ENCODE measurements around the gene ZNF211. TPM values are rescaled to one million over a fixed set of nuclear protein-coding genes. Genes with fewer than 3 reads are reported as not detected.
A peak's percentile ranks its signal among the peaks of the same experiment; 100 is the strongest.

The ZNF211 gene
- total and polyA plus RNA-seq, 9 of the 15 experiments (the other 6 are each of a cell fraction or from before 2014, with no cell fraction given) = 1.3 to 11.6 (median 4.5) TPM

GRCh38 chr19:57633832-57634131, 814 bp downstream of the ZNF211 start:
- ChIA-PET CTCF (ENCODE audit: low intra/inter-chr PET ratio) (no interaction called here), POLR2A (no interaction called here)
- no peak for TF ChIP-seq DMBX1 (CRISPR knock-in tag; IDR thresholded peaks at IDR 0.05; ENCODE audit: borderline replicate concordance)
- TF ChIP-seq ARID2 (IDR thresholded peaks at IDR 0.05) = no peak
- no peak for TF ChIP-seq FOS (IDR thresholded peaks at IDR 0.05; ENCODE audit: extremely low read depth, insufficient read length)
- TF ChIP-seq PTBP1 (IDR thresholded peaks at IDR 0.05; ENCODE audit: low read depth, low read length) = no peak
- no peak for TF ChIP-seq ZNF717 (CRISPR knock-in tag; IDR thresholded peaks at IDR 0.05)
- no peak for TF ChIP-seq ZNF24 (IDR thresholded peaks at IDR 0.05)
- no peak for TF ChIP-seq KLF16 (IDR thresholded peaks at IDR 0.05)
- TF ChIP-seq ID3 (CRISPR knock-in tag; IDR thresholded peaks at IDR 0.05) = no peak
- TF ChIP-seq ID3 (tag; IDR thresholded peaks at IDR 0.05) = no peak
- no peak for TF ChIP-seq BACH1 (tag; IDR thresholded peaks at IDR 0.05)
- TF ChIP-seq ZNF316 (IDR thresholded peaks at IDR 0.05) = no peak
- no peak for TF ChIP-seq ZNF780A (CRISPR knock-in tag; IDR thresholded peaks at IDR 0.05)
- TF ChIP-seq NFXL1 (CRISPR knock-in tag; IDR thresholded peaks at IDR 0.05) = no peak
- no peak for TF ChIP-seq DACH1 (IDR thresholded peaks at IDR 0.05; ENCODE audit: partially characterized antibody)
- TF ChIP-seq ZNF143 (CRISPR knock-in tag; IDR thresholded peaks at IDR 0.05) = no peak
- TF ChIP-seq HOXB6 (CRISPR knock-in tag; IDR thresholded peaks at IDR 0.05; ENCODE audit: borderline replicate concordance) = no peak
- peak overlapping the region; percentile 63 for H3K4me3 ChIP-seq
- no peak for DNase-seq (ENCODE audit: extremely low read depth in 1 of 4, low spot score in 3 of 4)
- no peaks in the 10 kb centered on the region for H4K20me1 ChIP-seq (replicated peaks; ENCODE audit: control insufficient read depth, insufficient read depth, low read length)
- H3K9me1 ChIP-seq (ENCODE audit: control insufficient read depth, insufficient read depth, low read length) = no peaks in the 10 kb centered on the region
- H2AFZ ChIP-seq (ENCODE audit: low read depth, low read length) = peak overlapping the region; percentile 95
- FAIRE-seq = no peak
- BruUV-seq (replicated peaks) = no TSS peak
- no peak for ATAC-seq
- H3K9ac ChIP-seq (ENCODE audit: insufficient read depth in 1 of 2, low read depth in 2 of 2, low read length in 2 of 2) = 0 out of 4 replicates have a peak overlapping the region, but pooled peaks of 1 of the 2 experiments have one; percentile 56
- no peaks in the 10 kb centered on the region for H3K79me2 ChIP-seq (ENCODE audit: control insufficient read depth, insufficient read depth, low read length)
- H3K4me1 ChIP-seq (replicated peaks in 1 of 2; ENCODE audit: control insufficient read depth in 2 of 2, insufficient read depth in 2 of 2, low read length in 2 of 2) = peaks cover 6 to 11% of the 10 kb centered on the region in 2 experiments; a peak in 4 of 5 replicates
- WGBS (ENCODE audit: insufficient coverage, low coverage, missing lambda C conversion rate) = 61% methylated on average over 6 of the region's 6 CpGs
- in situ Hi-C loops (cut with MboI) (no loop called here), intact Hi-C loops (cut with micrococcal nuclease) (no loop called here)
- peaks cover 12% of the 10 kb centered on the region for H3K9me3 ChIP-seq (replicated peaks; ENCODE audit: control insufficient read depth, insufficient read depth, low read depth, low read length)
- peak overlapping the region; percentile 90 for H3K4me2 ChIP-seq (ENCODE audit: insufficient read depth, low read length)
- H3K27ac ChIP-seq (ENCODE audit: extremely low read depth, low read depth, low read length) = no peak overlapping the region
- peaks cover 6% of the 10 kb centered on the region; the same call in 2 of the 3 replicates for H3K36me3 ChIP-seq (ENCODE audit: control insufficient read depth, insufficient read depth, low read length)
- H3K27me3 ChIP-seq (ENCODE audit: control insufficient read depth in 2 of 2, insufficient read depth in 2 of 2, low read length in 2 of 2) = no peaks in the 10 kb centered on the region

Data from K562 (cell line).